HG02642 (cell line): Measurements from ENCODE around the gene CSPG5.

ENCODE experiments used
- ATAC-seq: cut with Tn5 transposase; IDR thresholded peaks from one replicate; pipeline ENCODE4 v1.9.1; 2021; ENCODE audit warnings: mild to moderate bottlenecking; ENCODE audit not compliant: unreplicated experiment, poor library complexity

CSPG5 gene

DNA sequence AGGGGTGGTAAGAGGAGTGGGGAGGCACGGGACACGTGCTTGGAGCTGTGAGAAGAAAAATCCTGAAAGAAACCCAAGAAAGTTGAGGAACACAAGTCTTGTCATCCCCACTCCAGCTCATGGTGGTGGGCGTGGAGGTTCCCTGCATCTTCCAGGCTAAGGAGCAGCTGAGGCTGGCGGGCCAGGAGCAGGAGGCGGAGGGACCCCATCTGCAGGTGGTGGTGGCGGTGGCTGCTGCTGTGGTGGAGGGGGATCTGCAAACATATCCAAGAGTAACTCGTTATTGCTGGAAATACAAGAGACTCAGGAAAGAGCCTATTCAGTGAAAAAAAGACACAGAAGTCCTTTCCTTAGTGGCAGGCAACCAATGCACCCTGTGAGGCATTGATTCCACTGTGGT is 9.4 kb upstream of the CSPG5 start:
- ATAC-seq = no peak

GRCh38 chr3:47586746-47587145 is 8.1 kb upstream of the CSPG5 start:
- ATAC-seq = no peak

DNA sequence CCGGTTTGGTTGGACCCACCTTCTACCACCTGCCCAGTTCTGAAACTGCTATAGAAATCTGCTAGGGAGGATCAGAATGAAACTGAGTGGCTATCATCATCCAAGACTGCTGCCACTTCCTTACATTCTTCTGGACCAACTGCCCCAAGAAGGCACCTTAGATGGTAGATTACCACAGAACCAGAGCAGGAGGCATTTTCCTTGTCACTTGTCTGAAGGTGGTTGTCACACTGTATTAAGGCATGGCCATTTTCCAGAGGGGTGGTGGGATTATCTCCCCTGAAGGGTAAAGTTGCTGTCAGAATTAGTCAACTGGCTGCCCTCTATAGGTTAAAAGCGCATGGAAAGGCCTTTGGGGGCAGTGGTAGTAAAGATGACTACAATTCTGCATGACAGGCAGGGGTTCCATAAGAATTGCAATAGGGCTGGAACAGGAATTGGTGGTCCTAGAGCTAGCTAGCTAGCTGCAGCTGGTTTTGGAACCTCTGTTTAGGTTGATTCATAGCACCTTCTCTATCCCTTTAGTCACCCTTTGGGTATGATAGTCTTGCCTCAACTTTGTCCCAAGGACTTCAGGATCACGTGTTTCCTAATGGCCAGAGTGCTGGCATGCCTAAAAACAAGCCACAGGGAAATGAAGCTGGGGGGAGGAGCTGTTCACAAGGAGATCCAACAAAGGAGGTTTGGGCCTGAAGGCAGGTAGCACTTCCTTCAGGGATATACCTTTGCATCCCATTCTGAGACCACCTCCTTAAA is 4.8 kb upstream of the CSPG5 start:
- ATAC-seq = no peak

GRCh38 chr3:47581835-47582234 is 3.2 kb upstream of the CSPG5 start:
- ATAC-seq = no peak

DNA sequence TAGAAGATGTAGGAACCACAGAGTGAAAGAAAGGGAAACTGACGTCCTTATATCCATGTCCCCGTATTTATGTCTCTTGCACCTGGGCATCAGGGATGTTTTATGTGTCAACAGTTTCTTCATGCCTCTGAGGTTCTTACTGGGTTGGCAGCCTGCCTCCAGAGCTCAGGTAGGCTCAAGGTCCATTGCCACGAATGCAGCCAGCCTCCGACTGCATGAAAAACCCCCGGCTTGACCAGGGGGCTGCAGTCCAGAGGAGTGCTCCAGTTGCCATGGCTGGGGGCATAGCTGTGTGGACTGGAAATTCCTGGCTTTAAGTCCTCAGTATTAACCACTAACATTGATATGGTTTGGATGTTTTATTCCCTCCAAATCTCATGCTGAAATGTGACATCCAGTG is 2.8 kb upstream of the CSPG5 start:
- ATAC-seq = no peak

DNA sequence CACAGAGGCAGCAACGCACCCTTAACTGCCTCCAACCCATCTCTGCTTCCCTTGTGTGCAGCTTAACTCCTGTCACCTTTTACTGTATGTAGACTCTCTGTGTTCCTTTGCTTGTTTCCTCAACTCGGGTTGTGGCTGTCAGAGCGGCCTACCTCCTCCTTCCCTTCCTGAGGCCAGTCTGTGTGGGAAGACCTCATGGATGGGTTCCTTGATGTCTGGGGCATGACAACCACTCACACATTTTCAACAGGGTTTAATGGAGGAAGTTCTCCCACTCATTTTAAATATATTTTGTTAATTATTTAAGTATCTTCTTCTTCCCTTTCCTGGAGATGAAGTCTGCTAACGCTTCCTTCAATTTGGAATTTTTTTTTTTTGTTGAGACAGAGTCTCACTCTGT is 1.8 kb upstream of the CSPG5 start:
- no peak for ATAC-seq

GRCh38 chr3:47579875-47580274 is 1.2 kb upstream of the CSPG5 start:
- ATAC-seq = no peak

- ATAC-seq = peak; percentile 48
Measured at GRCh38 chr3:47578119-47578632, 489 bp downstream of the CSPG5 start.

GRCh38 chr3:47577583-47578118 is 1.0 kb downstream of the CSPG5 start:
- ATAC-seq = no peak

DNA sequence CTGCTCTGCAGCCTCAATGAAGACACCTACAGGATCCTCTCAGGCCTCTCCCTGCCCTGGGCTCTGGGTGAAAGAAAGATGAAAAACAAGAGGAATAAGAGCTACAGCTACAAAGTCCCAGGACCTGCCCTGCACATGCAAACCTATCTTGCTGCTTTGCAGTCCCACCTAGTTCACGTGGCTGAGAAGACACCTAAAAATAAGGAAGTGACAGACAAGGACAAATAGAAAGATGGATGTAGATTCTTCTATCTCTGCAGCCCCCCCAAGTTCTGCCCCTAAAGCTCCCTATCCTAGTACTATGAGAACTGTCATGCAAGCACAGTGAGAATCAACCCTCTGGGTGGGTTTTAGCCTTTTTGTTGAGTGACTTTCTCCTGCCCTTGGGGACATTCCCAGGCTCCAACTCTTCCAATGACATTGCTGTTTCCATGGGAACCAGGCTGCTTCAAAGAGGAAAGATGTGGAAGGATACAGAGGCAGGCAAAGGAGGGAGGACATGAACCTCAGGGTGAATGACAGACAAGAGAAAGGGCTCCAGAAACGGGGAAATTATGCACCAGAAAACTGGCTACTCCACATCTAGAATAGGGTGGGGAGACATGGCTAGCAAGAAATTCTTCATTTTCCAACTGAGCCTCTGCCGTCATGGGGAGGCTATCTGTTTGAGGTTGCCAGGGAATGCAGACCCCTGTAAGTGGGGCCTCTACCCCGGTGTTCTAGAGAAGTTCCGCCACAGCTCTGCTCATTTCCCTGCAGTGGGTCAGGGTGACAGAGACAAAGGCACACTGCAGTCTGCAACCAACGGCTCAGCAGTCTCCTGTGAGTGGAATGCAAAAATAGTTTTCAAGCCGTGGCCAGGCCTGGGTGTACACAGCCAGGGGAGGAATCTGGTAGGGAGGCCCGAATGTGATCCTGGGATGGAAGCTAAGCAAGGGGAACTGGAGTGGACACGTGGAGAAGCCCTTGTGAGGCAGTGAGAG is 5.2 kb downstream of the CSPG5 start:
- ATAC-seq = no peak

- ATAC-seq = no peak
Measured at GRCh38 chr3:47571391-47572175, 7.1 kb downstream of the CSPG5 start.

DNA sequence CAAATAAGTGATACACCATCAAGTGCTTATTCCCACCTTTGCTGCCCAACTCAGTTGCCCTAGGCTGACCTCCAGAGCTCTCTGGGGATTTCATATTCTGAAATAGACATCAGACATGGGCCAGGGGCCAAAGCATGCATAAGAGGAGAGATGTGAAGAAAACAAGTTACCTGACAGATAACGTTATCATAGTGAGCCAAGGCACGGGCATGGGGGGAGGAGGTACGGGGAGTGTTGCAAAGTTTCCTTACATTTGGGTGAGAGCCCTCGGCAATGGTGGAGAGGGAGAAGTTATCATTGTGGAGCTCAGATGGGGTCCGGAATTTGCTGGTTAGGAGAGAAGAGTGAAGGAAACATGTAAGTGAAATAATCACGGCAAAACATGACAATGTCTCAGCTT is 9.8 kb downstream of the CSPG5 start:
- no peak for ATAC-seq

DNA sequence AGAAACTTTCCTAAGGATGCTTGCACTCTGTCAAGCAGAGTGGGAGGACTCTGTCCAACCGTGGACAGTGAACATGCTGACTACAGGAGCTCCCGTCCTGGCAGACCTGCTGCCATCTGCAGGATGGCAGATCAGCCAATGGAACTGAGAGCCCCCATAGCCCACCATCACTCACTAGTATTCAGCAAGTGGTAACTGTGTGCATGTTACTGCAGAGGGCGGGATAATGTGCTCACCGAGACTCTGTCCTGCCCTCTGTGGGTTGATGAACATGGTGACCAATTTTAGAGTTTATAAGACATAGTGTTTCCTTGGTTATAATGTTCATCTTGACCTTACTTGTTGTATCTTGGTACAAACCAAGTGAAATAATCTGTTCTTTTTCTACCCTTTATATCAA is 11.5 kb downstream of the CSPG5 start:
- no peak for ATAC-seq

DNA sequence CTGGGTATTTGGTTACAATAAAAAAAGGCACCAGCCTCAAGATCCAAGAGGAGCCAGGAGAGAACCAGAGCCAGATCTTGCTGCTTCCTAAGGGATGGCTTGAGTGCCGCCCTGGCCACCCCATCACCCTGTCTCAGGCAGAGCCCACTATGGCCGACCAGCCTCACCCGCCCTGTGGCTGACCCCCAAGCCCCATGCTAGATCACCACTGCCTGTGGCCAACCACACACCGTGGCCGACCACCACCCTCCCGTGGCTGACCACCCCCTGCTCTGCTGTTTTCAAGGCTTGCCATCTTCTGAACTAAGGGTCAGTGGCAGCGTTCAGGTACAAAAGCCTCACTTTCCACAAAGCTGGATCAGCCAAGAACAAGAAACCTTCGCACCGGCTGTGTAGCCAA is 12.0 kb downstream of the CSPG5 start:
- no peak for ATAC-seq

- no peak for ATAC-seq
Measured at GRCh38 chr3:47565734-47566550, 12.7 kb downstream of the CSPG5 start.

DNA sequence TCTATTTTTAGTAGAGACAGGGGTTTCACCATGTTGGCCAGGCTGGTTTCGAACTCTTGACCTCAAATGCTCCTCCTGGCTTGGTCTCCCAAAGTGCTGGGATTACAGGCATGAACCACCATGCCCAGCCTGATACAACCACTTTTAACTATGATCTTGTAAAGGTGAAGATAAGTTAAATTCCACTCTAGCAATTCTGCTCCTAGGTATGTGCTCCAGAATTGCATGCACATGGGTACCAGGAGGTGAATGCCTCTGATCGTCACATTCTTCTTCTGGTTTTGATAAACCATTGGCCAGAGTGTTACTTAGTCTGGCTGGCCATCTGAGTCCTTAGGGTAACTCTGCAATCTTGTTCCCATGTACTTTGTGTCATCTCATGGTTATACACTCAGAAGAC is 22.3 kb downstream of the CSPG5 start:
- ATAC-seq = no peak

DNA sequence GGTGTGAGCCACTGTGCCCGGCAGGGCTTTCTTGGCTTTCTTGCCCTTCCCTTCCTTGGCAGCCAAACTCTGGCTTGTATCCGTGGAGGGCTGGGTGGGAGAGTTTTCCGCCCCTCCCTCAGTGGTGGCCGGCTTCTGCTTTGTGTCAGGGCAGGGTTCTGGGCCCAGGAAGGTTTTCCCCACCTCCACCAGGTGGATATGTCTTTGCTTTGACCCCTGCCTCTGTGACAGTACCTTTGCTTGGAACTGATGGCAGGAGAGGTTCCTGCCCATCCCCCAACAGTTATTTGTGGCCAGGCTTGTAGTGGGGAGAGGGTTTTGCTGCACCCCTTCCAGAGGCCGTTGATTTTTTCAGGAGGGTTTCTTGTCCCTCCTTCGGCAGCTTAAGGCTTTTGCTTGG is 24.3 kb downstream of the CSPG5 start:
- no peak for ATAC-seq

DNA sequence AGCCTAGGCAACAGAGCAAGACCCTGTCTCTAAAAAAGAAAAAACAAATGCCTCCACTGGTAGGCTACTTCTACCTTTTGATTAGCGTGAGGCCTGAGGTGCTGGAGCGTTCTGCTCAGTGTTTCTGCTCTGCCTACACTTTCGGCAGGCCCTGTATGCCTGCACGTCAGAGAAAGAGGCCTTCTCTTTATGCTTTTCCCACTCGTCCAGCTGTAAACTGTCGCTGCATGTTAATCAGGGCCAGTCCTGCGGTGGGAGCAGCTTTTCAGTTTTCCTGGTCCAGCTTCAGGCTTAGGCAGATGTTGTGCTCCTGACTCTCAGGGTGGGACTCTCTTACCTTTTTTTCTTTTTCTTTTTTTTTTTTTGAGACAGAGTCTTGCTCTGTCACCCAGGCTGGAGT is 25.3 kb downstream of the CSPG5 start:
- ATAC-seq = no peak

DNA sequence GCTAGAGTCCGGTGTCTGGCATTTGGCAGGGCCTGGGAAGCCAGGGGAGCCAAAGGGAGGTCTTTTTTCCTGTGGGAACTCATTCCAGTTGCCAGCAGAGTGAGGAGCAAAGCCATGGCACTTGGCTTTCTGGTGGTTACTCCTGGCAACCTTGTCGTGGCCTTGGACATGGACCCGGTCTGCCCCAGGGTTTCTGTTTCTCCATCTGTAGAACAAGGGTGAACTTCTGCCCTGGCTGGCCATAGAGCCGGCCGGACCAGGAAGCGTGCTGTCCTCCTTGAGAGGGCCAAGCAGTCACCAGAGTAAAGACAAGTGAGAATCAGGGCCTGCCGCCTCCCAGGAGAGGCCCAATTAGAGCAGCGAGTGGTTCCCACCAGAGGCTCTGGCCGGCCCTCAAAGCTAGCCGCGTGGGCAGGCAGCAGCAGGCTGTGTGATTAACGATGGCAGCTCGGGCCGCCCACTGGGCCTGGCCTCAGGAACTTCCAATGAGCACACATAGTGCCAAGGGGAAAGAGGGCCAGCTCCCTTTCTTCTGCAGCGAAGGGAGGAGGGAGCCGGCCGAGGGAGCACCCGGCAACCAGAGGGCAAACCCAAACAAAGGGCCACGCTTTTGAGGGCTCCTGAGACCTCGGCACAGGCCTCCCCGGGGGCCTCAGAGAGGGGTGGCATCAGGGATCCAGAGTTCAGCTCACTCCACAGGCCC is 36.0 kb downstream of the CSPG5 start:
- no peak for ATAC-seq
